H1 (cell line): ENCODE data around the gene GCC1. TPM values are rescaled to one million over a fixed set of nuclear protein-coding genes. Genes with fewer than 3 reads are reported as not detected.

Experiments used
- CTCF ChIA-PET: fragments of 300-600 bp; sonication (Branson Sonifier 250); formaldehyde crosslinking; loops from one replicate; lab custom pipeline; 2021; ENCODE audit not compliant: partially characterized antibody; lab: Charles Lee
- POLR2A ChIA-PET: fragments of 300-600 bp; sonication (Branson Sonifier 250); formaldehyde crosslinking; loops from one replicate; lab custom pipeline; 2021; ENCODE audit warnings: inconsistent platforms; ENCODE audit not compliant: partially characterized antibody; lab: Charles Lee
- DNase-seq, 2 experiments: peaks; one replicate each; pipeline versions ENCODE4 v3.0.0 to v3.0.0-alpha.2; 2010 to 2022; ENCODE audit warnings: low spot score in 2 of 2, low read depth in 1 of 2, mixed read lengths in 1 of 2
- FAIRE-seq: peaks from 2 replicates; lab custom pipeline; 2011; peaks lifted over from hg19 to GRCh38; lab: Jason Lieb, UNC
- H2AFZ ChIP-seq: 2 replicates; pipeline ENCODE4 v1.8.1; 2012; ENCODE audit warnings: low read length, inconsistent platforms
- H2AK5ac ChIP-seq: 2 replicates; pipeline ENCODE4 v1.6.1; 2013; ENCODE audit warnings: low read depth, low read length
- H2BK120ac ChIP-seq: replicated peaks from 2 replicates; pipeline ENCODE3; 2013; ENCODE audit warnings: low read depth, low read length, inconsistent platforms
- H2BK12ac ChIP-seq: 2 replicates; pipeline ENCODE4 v1.6.1; 2013; ENCODE audit warnings: low read depth, low read length
- H2BK15ac ChIP-seq: 2 replicates; pipeline ENCODE4 v1.6.1; 2013; ENCODE audit warnings: low read length
- H2BK20ac ChIP-seq: 2 replicates; pipeline ENCODE4 v1.6.1; 2013; ENCODE audit warnings: low read length
- H2BK5ac ChIP-seq: 2 replicates; pipeline ENCODE4 v1.6.1; 2013; ENCODE audit warnings: low read depth, low read length
- H3K14ac ChIP-seq: 2 replicates; pipeline ENCODE4 v1.6.1; 2013; ENCODE audit warnings: inconsistent platforms; ENCODE audit not compliant: insufficient read length
- H3K18ac ChIP-seq: 2 replicates; pipeline ENCODE4 v1.6.1; 2013; ENCODE audit warnings: low read length; ENCODE audit errors: extremely low read depth
- H3K23ac ChIP-seq: 2 replicates; pipeline ENCODE4 v1.6.1; 2013; ENCODE audit warnings: inconsistent platforms; ENCODE audit not compliant: insufficient read length
- H3K23me2 ChIP-seq: 2 replicates; pipeline ENCODE4 v1.6.1; 2013; ENCODE audit warnings: low read depth, low read length
- H3K27ac ChIP-seq: 2 replicates; pipeline ENCODE4 v1.6.1; 2011; ENCODE audit warnings: low read depth, low read length, inconsistent platforms
- H3K27me3 ChIP-seq, 4 experiments: replicated peaks in 1 of 4; 1 replicate in 1 of 4; 2 replicates in 3 of 4; pipeline versions ENCODE4 v1.6.1 to v1.8.1; 2011 to 2013; ENCODE audit warnings: low read length in 3 of 4, mild to moderate bottlenecking in 3 of 4, inconsistent platforms in 2 of 4, mixed read lengths in 2 of 4, moderate library complexity in 1 of 4; ENCODE audit not compliant: control insufficient read depth in 3 of 4, insufficient read depth in 3 of 4; ENCODE audit errors: extremely low read depth in 1 of 4
- H3K36me3 ChIP-seq, 4 experiments: 2 replicates each; pipeline versions ENCODE4 v1.6.1 to v1.8.1; 2011 to 2013; ENCODE audit warnings: mild to moderate bottlenecking in 4 of 4, low read length in 3 of 4, moderate library complexity in 2 of 4, control low read depth in 1 of 4, inconsistent platforms in 1 of 4; ENCODE audit not compliant: insufficient read depth in 4 of 4, control insufficient read depth in 2 of 4
- H3K4ac ChIP-seq: replicated peaks from 2 replicates; pipeline ENCODE3; 2013; ENCODE audit warnings: low read length, low read depth, mixed read lengths, inconsistent platforms; ENCODE audit not compliant: insufficient read length
- H3K4me1 ChIP-seq, 4 experiments: replicated peaks in 1 of 4; 1 replicate in 1 of 4; 2 replicates in 3 of 4; pipeline versions ENCODE4 v1.6.1 to v1.8.1; 2011 to 2013; ENCODE audit warnings: low read length in 3 of 4, inconsistent platforms in 2 of 4, mixed read lengths in 1 of 4; ENCODE audit not compliant: insufficient read depth in 4 of 4, control insufficient read depth in 3 of 4
- H3K4me2 ChIP-seq, 2 experiments: 2 replicates each; pipeline versions ENCODE4 v1.6.1 to v1.8.1; 2011 to 2013; ENCODE audit warnings: low read depth in 2 of 2, low read length in 2 of 2, control low read depth in 1 of 2, inconsistent platforms in 1 of 2, mild to moderate bottlenecking in 1 of 2; ENCODE audit not compliant: insufficient read depth in 1 of 2
- H3K4me3 ChIP-seq, 4 experiments: fragments of 200-600, 300-600 bp in 1 of 4; sonication (generic), shearing (Covaris generic), sonication (Bioruptor Twin) in 1 of 4; 2 replicates each; pipeline versions ENCODE4 v1.5.1 to v1.8.1; 2011 to 2016; ENCODE audit warnings: low read length in 4 of 4, low read depth in 3 of 4, control low read depth in 2 of 4, inconsistent platforms in 2 of 4, mild to moderate bottlenecking in 2 of 4, mixed read lengths in 1 of 4, moderate library complexity in 1 of 4; ENCODE audit not compliant: insufficient read depth in 2 of 4; ENCODE audit errors: extremely low read depth in 1 of 4
- H3K56ac ChIP-seq: replicated peaks from 2 replicates; pipeline ENCODE3; 2013; ENCODE audit warnings: low read depth, mild to moderate bottlenecking, mixed read lengths, low read length, inconsistent platforms; ENCODE audit not compliant: insufficient read length
- H3K79me1 ChIP-seq: 2 replicates; pipeline ENCODE4 v1.6.1; 2013; ENCODE audit warnings: low read depth, low read length, control low read depth
- H3K79me2 ChIP-seq, 2 experiments: 2 replicates each; pipeline versions ENCODE4 v1.6.1 to v1.8.1; 2012 to 2013; ENCODE audit warnings: low read length in 2 of 2, mild to moderate bottlenecking in 2 of 2, inconsistent platforms in 1 of 2; ENCODE audit not compliant: insufficient read depth in 2 of 2, control insufficient read depth in 1 of 2
- H3K9ac ChIP-seq, 4 experiments: replicated peaks in 1 of 4; 1 replicate in 1 of 4; 2 replicates in 3 of 4; pipeline versions ENCODE4 v1.6.1 to v1.8.1; 2011 to 2013; ENCODE audit warnings: low read depth in 3 of 4, low read length in 3 of 4, control low read depth in 2 of 4, mild to moderate bottlenecking in 2 of 4, moderate library complexity in 2 of 4, inconsistent platforms in 1 of 4; ENCODE audit errors: extremely low read depth in 1 of 4
- H3K9me3 ChIP-seq, 2 experiments: 2 replicates each; pipeline versions ENCODE4 v1.6.1 to v1.8.1; 2012 to 2013; ENCODE audit warnings: mild to moderate bottlenecking in 2 of 2, moderate library complexity in 2 of 2, control low read depth in 1 of 2, inconsistent platforms in 1 of 2, low read depth in 1 of 2, low read length in 1 of 2, mixed read lengths in 1 of 2; ENCODE audit not compliant: insufficient read depth in 2 of 2
- H4K20me1 ChIP-seq, 2 experiments: replicated peaks in 1 of 2; 2 replicates each; pipeline versions ENCODE3 to v1.8.1; 2011 to 2013; ENCODE audit warnings: inconsistent platforms in 2 of 2, low read length in 2 of 2, mild to moderate bottlenecking in 1 of 2; ENCODE audit not compliant: insufficient read depth in 2 of 2, control insufficient read depth in 1 of 2
- H4K5ac ChIP-seq: 2 replicates; pipeline ENCODE4 v1.6.1; 2013; ENCODE audit warnings: low read length, low read depth, mixed read lengths, inconsistent platforms; ENCODE audit not compliant: insufficient read length
- H4K8ac ChIP-seq: 2 replicates; pipeline ENCODE4 v1.8.0; 2013; ENCODE audit warnings: mild to moderate bottlenecking, moderate library complexity, low read length, inconsistent platforms; ENCODE audit not compliant: insufficient read depth; ENCODE audit errors: extremely low read depth
- H4K91ac ChIP-seq: replicated peaks from 2 replicates; pipeline ENCODE3; 2013; ENCODE audit warnings: low read length, mixed read lengths, inconsistent platforms; ENCODE audit not compliant: insufficient read length
- BRCA1 ChIP-seq: IDR thresholded peaks from 2 replicates; pipeline ENCODE4 v1.6.1; 2012; ENCODE audit warnings: low read depth, low read length, improper control_type of control experiment
- EZH2 ChIP-seq: fragments of 200-600 bp; sonication (generic); IDR thresholded peaks from 2 replicates; pipeline ENCODE4 v1.7.1; 2012; ENCODE audit warnings: low read depth, mild to moderate bottlenecking, moderate library complexity, low read length, inconsistent platforms; ENCODE audit not compliant: severe bottlenecking
- JUN ChIP-seq: IDR thresholded peaks from 2 replicates; pipeline ENCODE4 v1.6.1; 2011; ENCODE audit warnings: low read depth, mild to moderate bottlenecking, improper control_type of control experiment, low read length
- KDM4A ChIP-seq: IDR thresholded peaks from one replicate; pipeline ENCODE4 v1.7.1; 2012; ENCODE audit warnings: low read depth, mild to moderate bottlenecking, moderate library complexity, low read length, inconsistent platforms; ENCODE audit not compliant: severe bottlenecking
- NANOG ChIP-seq: IDR thresholded peaks from 2 replicates; pipeline ENCODE4 v1.6.1; 2011; ENCODE audit warnings: low read length, low read depth, mild to moderate bottlenecking, inconsistent platforms; ENCODE audit not compliant: insufficient read depth, poor library complexity, severe bottlenecking
- NRF1 ChIP-seq: IDR thresholded peaks from 2 replicates; pipeline ENCODE4 v1.6.1; 2011; ENCODE audit warnings: mild to moderate bottlenecking, low read depth, low read length, improper control_type of control experiment
- POLR2A ChIP-seq, 2 experiments: IDR thresholded peaks; 1 replicate in 1 of 2; 2 replicates in 1 of 2; pipeline ENCODE4 v1.6.1; 2011; ENCODE audit warnings: low read depth in 2 of 2, low read length in 2 of 2, mild to moderate bottlenecking in 2 of 2; ENCODE audit errors: control extremely low read depth in 1 of 2
- POLR2AphosphoS5 ChIP-seq: IDR thresholded peaks from 2 replicates; pipeline ENCODE4 v1.6.1; 2011; ENCODE audit warnings: low read depth, low read length
- RNF2 ChIP-seq: fragments of 200-900, 300-1000 bp; sonication (generic); IDR thresholded peaks from 2 replicates; pipeline ENCODE4 v1.7.1; 2016; ENCODE audit warnings: borderline replicate concordance, low read depth, mild to moderate bottlenecking, antibody characterized with exemption, low read length; ENCODE audit not compliant: poor library complexity, severe bottlenecking; ENCODE audit errors: missing control alignments
- SAP30 ChIP-seq: fragments of 300-600 bp; sonication (generic); IDR thresholded peaks from 2 replicates; pipeline ENCODE4 v1.7.1; 2012; ENCODE audit warnings: low read length, moderate library complexity, mild to moderate bottlenecking, inconsistent platforms; ENCODE audit not compliant: insufficient read depth, insufficient replicate concordance
- SIN3A ChIP-seq, 2 experiments: IDR thresholded peaks in 1 of 2; conservative IDR thresholded peaks in 1 of 2; 2 replicates each; pipeline ENCODE4 v1.6.1; 2011 to 2012; ENCODE audit warnings: low read length in 2 of 2, improper control_type of control experiment in 1 of 2, low read depth in 1 of 2, mild to moderate bottlenecking in 1 of 2
- SIX5 ChIP-seq: IDR thresholded peaks from 2 replicates; pipeline ENCODE4 v1.6.1; 2011; ENCODE audit warnings: mild to moderate bottlenecking, low read depth, low read length
- TCF12 ChIP-seq: IDR thresholded peaks from 2 replicates; pipeline ENCODE4 v1.6.1; 2011; ENCODE audit warnings: low read depth, mild to moderate bottlenecking, low read length
- WGBS, 2 experiments: shearing (Covaris generic) in 1 of 2; methylation state at CpG; one replicate each; pipeline versions ENCODE4 v1.1.6 to v1.1.7; 2013 to 2015; ENCODE audit warnings: low lambda C conversion rate in 2 of 2, mixed read lengths in 2 of 2, inconsistent platforms in 1 of 2, low coverage in 1 of 2, missing lambda C conversion rate in 1 of 2; ENCODE audit not compliant: insufficient replicate concordance in 2 of 2, insufficient coverage in 1 of 2, insufficient read length in 1 of 2; ENCODE audit errors: extremely low coverage in 1 of 2, missing lambda C conversion rate in 1 of 2; 5-methylcytosine and 5-hydroxymethylcytosine counted together
- polyA plus RNA-seq, 7 experiments: library from polyadenylated mRNA; depleted of rRNA in 3 of 7; stranded (reverse) in 5 of 7; unstranded in 2 of 7; fragments of >200 nt in 5 of 7; fragments of 200-250 nt in 2 of 7; gene quantifications; 1 replicate in 5 of 7; 2 replicates in 1 of 7; 4 replicates in 1 of 7; pipeline versions ENCODE4 v1.2.1 to v1.2.3, GENCODE V29; 2011 to 2013; ENCODE audit warnings: missing spikeins in 2 of 7, mixed read lengths in 2 of 7
- total RNA-seq: library from RNA; stranded (reverse); fragmentation: NEBNext Ultra II Directional; extraction: Animal tissue kit (Norgen Biotek cat#: 25700); gene quantifications from 2 replicates; pipeline ENCODE4 v1.2.1, GENCODE V29; 2021

The GCC1 gene
- total and polyA plus RNA-seq, 2 of the 8 experiments (the other 6 are each of a cell fraction or from before 2014, with no cell fraction given) = 3.3 to 15.0 TPM

- H3K14ac ChIP-seq = no peak overlapping the region
- POLR2A ChIA-PET = no interaction called here
- no peaks in the 10 kb centered on the region for H4K20me1 ChIP-seq
- TF ChIP-seq KDM4A (no peak), SIN3A (conservative IDR thresholded peaks at IDR 0.05 in 1 of 2, IDR thresholded peaks at IDR 0.05 in 1 of 2; ENCODE audit: low read depth in 1 of 2, low read length in 2 of 2) (no peak), BRCA1 (no peak), RNF2 (no peak), POLR2A (IDR thresholded peaks at IDR 0.05; ENCODE audit: control extremely low read depth in 1 of 2, low read depth in 2 of 2, low read length in 2 of 2) (no peak), NANOG (no peak), TCF12 (no peak), EZH2 (no peak), JUN (no peak), SIX5 (no peak), NRF1 (no peak), SAP30 (no peak), POLR2AphosphoS5 (no peak)
Observed at GRCh38 chr7:127556404-127556803, 29.0 kb downstream of the GCC1 start.

More at GRCh38 chr7:127556404-127556803, 29.0 kb downstream of the GCC1 start:
- Histone ChIP-seq H3K56ac (no peak overlapping the region), H3K4me3 (no peak overlapping the region), H2BK5ac (no peak overlapping the region), H3K4ac (no peak overlapping the region), H2BK15ac (no peak overlapping the region), H4K8ac (no peak overlapping the region), H2AFZ (no peak overlapping the region), H3K4me1 (no peaks in the 10 kb centered on the region), H3K79me2 (no peaks in the 10 kb centered on the region), H2BK20ac (no peak overlapping the region), H3K36me3 (no peaks in the 10 kb centered on the region), H4K5ac (no peak overlapping the region), H3K27me3 (peaks cover 0 to 5% (median 0%) of the 10 kb centered on the region in 4 experiments; a peak in 1 of 7 replicates), H3K9ac (no peak overlapping the region), H2AK5ac (no peak overlapping the region), H3K23me2 (no peaks in the 10 kb centered on the region), H2BK120ac (no peak overlapping the region), H3K4me2 (no peak overlapping the region), H2BK12ac (no peak overlapping the region), H3K18ac (no peak overlapping the region), H4K91ac (no peak overlapping the region), H3K23ac (no peak overlapping the region), H3K9me3 (no peaks in the 10 kb centered on the region; a peak in 1 of 4 replicates), H3K79me1 (no peaks in the 10 kb centered on the region), H3K27ac (no peak overlapping the region)
- CTCF ChIA-PET = interaction anchor here (0.9 kb wide), 1 partner anchor 52 kb away, joined by 3 read pairs; no protein-coding TSS in a partner anchor
- 78% methylated on average over 2 of the region's 2 CpGs; no CpG with 5 or more reads in 1 of the 2 experiments for WGBS, 2 experiments
- FAIRE-seq (no peak), DNase-seq (no peak)
